ENCODE results near the gene SPOCD1.

Gene SPOCD1

GRCh38 chr1:31815752-31816500, at the start of gene SPOCD1:
TSS of gene SPOCD1 (minus strand) at chr1:31816022. CDS start at chr1:31815333, 689 bp downstream.
- peak; percentile 79 for DNase-seq (ENCODE audit: low read depth)

DNA sequence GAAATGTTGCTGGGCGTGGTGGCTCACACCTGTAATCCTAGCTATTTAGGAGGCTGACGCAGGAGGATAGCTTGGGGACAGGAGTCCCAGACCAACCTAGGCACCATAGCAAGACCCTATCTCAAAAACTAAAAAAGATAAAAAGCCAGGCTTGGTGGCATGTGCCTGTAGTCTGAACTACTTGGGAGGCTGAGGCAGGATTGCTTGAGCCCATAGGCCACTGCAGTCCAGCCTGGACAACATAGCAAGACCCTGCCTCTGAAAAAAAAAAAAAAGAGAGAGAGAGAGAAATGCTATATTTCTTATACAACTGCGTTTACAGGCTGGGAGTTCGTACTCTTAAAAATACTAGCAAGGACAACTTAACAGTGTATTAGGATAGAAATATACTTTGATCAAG, 46.2 kb upstream of the SPOCD1 start:
- no peak for DNase-seq (ENCODE audit: low read depth)

GRCh38 chr1:31861346-31861745, 45.5 kb upstream of the SPOCD1 start:
- DNase-seq (ENCODE audit: low read depth), result no peak

- no peak for DNase-seq (ENCODE audit: low read depth)
Measured at GRCh38 chr1:31860581-31860980, 44.8 kb upstream of the SPOCD1 start.

GRCh38 chr1:31859719-31860118, 43.9 kb upstream of the SPOCD1 start:
- DNase-seq (ENCODE audit: low read depth), result no peak

DNA sequence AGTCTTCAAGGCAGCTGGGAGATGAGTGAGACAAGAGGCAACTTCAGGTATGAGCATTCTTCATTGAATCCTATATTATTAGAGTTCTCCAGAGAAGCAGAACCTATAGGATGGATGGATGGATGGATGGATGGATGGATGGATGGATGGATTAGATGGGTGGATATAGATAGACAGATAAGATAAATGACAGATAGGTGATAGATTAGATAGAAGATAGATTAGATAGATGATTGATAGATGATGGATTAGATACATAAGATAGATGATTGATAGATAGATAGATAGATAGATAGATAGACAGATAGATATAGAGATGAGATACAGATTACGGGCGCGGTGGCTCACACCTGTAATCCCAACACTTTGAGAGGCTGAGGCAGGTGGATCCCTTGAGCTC, 43.2 kb upstream of the SPOCD1 start:
- DNase-seq (ENCODE audit: low read depth), result no peak

GRCh38 chr1:31857863-31858262, 42.0 kb upstream of the SPOCD1 start:
- DNase-seq (ENCODE audit: low read depth), result no peak

GRCh38 chr1:31856140-31856539, 40.3 kb upstream of the SPOCD1 start:
- no peak for DNase-seq (ENCODE audit: low read depth)

- no peak for DNase-seq (ENCODE audit: low read depth)
Measured at GRCh38 chr1:31855038-31855845, 39.4 kb upstream of the SPOCD1 start.

DNA sequence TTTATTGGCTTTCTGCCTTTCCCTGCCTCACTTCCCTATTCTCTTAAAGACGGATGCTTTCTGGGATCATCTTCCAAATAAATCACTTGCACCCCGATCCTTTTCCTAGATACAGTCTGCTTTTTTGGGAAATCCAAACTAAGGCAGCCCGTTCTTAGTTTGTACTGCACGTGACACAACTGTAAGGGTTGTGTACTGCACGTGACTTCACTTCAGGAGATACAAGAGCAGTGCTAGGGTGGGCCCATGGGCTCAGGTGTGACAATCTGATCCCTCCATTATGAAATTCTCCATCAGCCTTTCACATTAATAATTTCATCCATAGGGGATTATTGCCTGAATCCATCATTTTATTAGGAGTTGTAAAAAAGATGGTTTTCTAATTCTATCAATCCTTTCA, 33.8 kb upstream of the SPOCD1 start:
- no peak for DNase-seq (ENCODE audit: low read depth)

- peak; percentile 34 for DNase-seq (ENCODE audit: low read depth)
Measured at GRCh38 chr1:31848381-31848897, 32.6 kb upstream of the SPOCD1 start.

DNA sequence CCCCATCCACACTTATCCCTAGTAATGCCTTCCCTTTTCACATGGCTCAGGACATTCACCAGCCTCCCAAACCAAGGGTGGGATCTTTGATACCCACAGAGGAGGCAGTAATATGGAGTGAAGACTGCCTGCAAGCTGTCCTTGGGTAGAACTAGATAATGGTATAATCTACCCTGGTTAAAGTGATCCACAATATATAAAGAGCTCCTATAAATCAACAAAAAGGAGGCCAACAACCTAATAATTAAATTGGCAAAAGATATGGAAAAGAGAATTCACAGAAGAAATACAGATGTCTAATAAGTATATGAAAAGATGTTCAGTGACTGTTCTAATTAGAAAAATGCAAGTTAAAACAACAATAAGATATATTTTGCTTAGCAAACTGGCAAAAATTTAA, 30.7 kb upstream of the SPOCD1 start:
- no peak for DNase-seq (ENCODE audit: low read depth)

DNA sequence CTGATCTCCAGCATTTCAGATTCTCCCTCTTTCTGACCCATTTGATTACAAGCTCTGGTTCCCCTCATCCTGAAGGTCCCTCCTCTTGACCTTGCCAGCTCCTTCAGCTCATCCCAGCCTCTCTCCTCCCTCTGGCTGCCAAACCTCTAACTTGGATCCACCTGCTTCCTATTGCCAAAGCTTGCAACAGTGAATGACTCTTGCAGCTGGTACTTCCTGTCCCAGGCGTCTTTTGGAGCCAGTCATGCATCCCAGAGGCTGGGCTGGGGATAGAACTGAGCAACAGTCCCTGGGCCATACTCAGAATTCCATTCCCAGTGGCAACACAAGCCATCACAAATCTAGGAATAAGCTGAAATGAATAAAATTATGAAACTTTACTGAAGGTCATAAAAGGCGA, 27.7 kb upstream of the SPOCD1 start:
- DNase-seq (ENCODE audit: low read depth), result no peak

DNA sequence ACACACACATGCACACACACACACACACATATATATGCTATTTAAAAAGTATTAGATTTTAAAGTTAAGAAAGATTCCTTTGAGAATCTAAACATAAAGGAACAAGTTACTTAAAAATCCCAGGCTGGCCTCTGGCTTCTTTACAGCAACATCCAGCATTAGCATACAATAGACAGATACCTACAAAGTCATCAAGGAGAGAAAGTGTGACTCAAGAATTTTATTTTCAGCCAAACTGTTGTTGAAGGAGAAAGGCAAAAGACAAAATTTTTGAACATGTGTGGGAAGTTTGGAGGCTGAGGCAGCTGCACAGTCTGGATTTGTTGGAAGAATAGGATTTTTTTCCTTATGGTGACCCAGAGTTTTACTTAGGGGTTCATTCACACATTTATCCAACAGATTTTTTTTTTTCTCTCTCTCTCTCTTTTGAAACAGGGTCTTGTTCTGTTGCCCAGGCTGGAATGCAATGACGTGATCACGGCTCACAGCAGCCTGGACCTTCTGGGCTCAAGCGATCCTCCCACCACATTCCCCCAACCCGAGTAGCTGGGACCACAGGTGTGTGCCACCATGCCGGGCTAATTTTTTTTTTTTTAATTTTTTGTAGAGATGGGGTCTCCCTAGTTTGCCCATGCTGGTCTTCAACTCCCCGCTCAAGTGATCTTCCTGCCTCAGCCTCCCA, 24.0 kb upstream of the SPOCD1 start:
- DNase-seq (ENCODE audit: low read depth), result no peak

GRCh38 chr1:31837451-31838158, 21.8 kb upstream of the SPOCD1 start:
- DNase-seq (ENCODE audit: low read depth), result no peak

GRCh38 chr1:31836638-31837037, 20.8 kb upstream of the SPOCD1 start:
- DNase-seq (ENCODE audit: low read depth), result no peak

DNA sequence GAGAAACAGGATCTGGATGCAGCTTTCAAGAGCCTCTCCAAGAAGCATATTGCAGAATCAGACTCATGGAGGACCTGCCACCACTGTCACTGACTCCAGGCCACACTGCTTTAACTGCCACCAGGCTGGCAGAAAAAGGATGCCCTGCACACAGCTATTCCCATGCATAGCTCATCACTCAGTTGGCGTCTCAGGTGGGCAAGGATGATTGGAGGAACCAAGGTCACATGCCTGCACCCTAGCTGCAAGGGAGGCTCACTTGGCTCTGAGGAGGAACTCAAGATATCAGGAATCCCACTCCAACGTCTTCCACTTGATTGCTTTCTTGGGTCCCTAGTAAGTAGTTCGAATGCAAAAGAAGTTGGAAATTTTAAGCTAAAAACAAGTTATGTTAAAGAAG, 19.6 kb upstream of the SPOCD1 start:
- DNase-seq (ENCODE audit: low read depth), result no peak

DNA sequence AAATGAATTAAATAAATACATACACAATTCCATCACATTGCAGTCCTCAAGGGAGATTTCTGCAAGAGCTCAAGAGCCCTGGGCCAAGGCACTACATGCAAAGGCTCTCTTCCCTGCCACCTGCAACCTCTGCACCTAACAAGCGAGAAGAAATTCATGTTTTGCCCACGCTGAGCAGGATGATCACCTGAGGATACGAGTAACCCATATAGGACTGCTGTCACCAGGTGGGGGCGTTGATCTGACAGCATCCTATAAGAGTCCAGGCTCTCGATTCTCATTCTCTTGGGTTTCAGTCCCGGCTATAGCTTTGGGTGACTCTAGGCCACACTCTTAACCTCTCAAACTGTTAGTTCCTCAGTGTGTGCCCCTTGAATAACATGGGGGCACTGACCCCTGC, 18.7 kb upstream of the SPOCD1 start:
- DNase-seq (ENCODE audit: low read depth), result no peak

DNA sequence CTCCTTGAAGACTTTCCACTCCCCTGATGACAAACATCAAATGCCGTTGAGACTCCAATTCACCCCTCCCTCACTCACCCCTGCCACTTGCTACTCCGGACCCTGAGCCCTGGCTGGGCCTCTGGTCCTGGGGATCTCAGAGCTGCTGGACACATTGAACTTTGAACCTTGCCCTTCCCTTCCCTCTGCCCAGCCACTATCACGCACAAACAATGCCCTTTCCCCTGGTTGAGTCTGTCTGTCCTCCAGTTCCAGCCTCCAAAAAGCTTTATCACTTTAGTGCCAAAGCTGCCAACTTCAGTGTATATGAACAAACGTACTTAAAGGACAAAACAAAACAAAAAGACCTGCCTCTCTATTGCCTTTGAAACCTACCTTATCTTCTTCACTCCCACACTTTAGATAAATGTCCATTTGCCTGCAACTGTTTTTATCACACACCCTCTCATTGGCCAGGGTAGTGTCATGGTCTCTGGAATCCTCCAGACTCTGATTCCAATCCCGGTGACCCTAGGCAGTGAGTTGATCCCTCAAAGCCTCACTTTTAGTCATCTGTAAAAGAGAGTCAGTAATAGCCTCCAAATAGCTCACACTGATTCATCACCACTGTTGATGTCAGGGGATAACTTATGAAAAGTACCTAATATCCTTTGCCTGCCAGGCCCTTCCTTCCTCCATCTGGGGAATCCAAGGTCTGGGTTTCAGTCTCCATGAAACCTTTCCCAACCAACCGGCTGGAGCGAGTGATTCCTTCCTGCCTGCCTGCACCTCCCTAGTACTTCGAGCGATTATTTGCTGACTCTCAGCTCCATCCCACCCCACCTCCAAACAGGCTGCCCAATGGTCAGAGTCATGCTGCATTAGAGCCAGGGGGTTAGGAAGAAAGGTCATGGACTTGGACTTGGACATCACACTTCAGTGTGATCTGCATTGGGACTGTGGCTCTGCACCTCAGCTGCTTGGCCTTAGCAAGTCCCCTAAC, 15.9 kb upstream of the SPOCD1 start:
- DNase-seq (ENCODE audit: low read depth), result no peak

- DNase-seq (ENCODE audit: low read depth), result no peak
Measured at GRCh38 chr1:31830511-31830910, 14.7 kb upstream of the SPOCD1 start.

DNA sequence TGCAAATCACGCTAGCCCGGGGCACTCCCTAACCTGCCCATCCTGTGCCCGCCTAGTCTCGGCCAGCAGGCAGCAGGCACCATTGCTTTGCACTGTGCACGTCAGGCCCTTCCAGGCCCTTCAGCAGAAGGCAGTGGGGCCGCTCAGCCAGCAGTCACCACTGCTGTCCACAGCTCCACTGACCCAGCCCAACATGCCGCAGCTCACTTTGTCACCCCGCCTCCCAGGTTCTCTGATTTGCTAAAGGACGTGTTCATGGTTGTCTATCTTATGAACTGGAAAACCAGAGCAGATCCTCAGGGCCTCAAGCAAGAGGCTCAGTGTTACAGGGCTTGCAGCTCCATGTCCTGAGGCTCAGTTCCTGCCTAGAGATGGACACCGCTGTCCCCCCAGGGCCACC, 14.2 kb upstream of the SPOCD1 start:
- no peak for DNase-seq (ENCODE audit: low read depth)
